ENCODE measurements around the gene LRRC47. TPM values are rescaled to one million over a fixed set of nuclear protein-coding genes. Genes with fewer than 3 reads are reported as not detected.

LRRC47 gene
- total RNA-seq, 2 donors from 2014 or later = 42.4 to 53.8 TPM

DNA sequence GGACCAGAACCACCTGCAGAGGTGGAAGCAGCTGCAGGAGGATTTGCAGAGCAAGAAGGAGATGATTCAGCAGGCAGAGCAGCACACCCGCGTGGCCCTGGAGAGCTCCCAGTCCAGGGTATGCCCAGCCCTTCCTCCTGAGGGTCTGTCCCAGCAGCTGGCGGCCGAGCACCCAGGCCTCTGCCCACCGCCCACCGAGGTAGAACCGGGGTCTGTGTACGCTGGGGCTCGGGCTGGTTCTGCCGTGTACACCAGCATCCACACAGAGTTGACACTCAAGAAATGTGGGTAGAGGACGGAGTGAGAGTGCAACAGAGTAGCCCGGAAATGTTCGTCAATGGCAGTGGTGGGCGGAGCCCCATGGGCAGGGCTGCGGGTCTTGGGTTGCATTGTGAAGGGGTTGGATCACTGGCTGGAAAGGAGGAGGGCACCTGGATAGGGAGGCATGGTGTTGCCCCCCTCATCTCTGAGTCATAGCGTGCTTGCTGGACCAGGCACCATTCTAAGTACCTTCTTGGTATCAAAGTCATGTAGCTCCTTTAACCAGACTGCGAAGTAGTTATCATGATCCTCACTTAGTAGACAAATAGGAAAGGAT is 28.9 kb downstream of the LRRC47 start:
- Histone ChIP-seq H3K4me3 (no peak overlapping the region), H3K27me3 (replicated peaks; ENCODE audit: insufficient read depth) (no peaks in the 10 kb centered on the region), H3K27ac (no peak overlapping the region), H3K9me3 (no peaks in the 10 kb centered on the region), H3K4me1 (replicated peaks) (no peaks in the 10 kb centered on the region), H3K36me3 (no peaks in the 10 kb centered on the region)
- no peak for DNase-seq (ENCODE audit: low spot score)
- intact Hi-C loops (cut with DNase I) = no loop called here
- TF ChIP-seq POLR2AphosphoS5 (IDR thresholded peaks at IDR 0.05) = no peak
- no peak for TF ChIP-seq POLR2A (IDR thresholded peaks at IDR 0.05)
- TF ChIP-seq, protein P1, sequence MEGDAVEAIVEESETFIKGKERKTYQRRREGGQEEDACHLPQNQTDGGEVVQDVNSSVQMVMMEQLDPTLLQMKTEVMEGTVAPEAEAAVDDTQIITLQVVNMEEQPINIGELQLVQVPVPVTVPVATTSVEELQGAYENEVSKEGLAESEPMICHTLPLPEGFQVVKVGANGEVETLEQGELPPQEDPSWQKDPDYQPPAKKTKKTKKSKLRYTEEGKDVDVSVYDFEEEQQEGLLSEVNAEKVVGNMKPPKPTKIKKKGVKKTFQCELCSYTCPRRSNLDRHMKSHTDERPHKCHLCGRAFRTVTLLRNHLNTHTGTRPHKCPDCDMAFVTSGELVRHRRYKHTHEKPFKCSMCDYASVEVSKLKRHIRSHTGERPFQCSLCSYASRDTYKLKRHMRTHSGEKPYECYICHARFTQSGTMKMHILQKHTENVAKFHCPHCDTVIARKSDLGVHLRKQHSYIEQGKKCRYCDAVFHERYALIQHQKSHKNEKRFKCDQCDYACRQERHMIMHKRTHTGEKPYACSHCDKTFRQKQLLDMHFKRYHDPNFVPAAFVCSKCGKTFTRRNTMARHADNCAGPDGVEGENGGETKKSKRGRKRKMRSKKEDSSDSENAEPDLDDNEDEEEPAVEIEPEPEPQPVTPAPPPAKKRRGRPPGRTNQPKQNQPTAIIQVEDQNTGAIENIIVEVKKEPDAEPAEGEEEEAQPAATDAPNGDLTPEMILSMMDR (IDR thresholded peaks at IDR 0.05) = no peak
- WGBS = 89% methylated on average over 17 of the region's 17 CpGs

DNA sequence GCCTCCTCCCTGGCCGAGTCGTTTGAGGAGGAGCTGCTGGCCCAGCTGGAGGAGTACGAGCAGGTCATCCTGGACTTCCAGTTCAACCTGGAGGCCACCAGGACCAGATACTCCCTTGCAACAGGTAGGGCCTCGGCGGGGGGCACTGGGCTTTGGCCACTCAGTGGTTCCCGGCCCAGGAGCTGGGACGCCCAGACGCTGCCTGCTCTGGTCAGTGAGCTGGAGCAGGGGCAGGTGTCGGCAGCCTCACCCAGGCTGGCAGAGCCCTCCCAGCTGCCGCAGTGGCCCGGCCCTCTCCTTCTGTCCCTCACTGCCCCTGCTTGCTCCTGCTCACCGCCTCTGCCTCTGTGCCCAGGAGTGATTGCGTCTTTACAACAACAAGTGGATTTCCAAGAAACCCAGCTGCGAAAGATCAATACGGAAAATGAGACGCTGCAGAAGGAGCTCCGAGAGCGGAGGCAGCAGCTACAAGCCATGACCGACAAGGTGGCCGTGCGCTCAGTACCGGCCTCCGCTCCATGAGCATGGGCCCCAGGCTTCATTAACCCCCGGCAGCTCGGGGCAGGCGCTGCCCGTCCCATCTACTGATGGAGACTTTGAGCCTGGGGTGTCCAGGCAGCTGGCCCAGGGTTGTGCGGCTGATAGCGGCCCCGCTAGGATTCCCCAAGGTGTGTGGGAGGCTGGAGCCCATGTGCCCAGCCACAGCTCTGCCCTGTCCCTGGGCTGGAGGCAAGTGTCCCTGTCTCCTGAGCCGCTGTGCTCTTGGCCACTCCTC is 32.8 kb downstream of the LRRC47 start:
- TF ChIP-seq POLR2A (IDR thresholded peaks at IDR 0.05) (no peak), POLR2AphosphoS5 (IDR thresholded peaks at IDR 0.05) (no peak)
- TF ChIP-seq, protein P1 (IDR thresholded peaks at IDR 0.05) = no peak
- H3K27ac ChIP-seq = no peak overlapping the region
- no peaks in the 10 kb centered on the region for H3K9me3 ChIP-seq
- intact Hi-C loops (cut with DNase I) = no loop called here
- H3K27me3 ChIP-seq (replicated peaks; ENCODE audit: insufficient read depth) = no peaks in the 10 kb centered on the region
- no peak overlapping the region for H3K4me3 ChIP-seq
- no peaks in the 10 kb centered on the region for H3K36me3 ChIP-seq
- no peak for DNase-seq (ENCODE audit: low spot score)
- WGBS = 73% methylated on average over 31 of the region's 31 CpGs
- H3K4me1 ChIP-seq (replicated peaks) = no peaks in the 10 kb centered on the region

DNA sequence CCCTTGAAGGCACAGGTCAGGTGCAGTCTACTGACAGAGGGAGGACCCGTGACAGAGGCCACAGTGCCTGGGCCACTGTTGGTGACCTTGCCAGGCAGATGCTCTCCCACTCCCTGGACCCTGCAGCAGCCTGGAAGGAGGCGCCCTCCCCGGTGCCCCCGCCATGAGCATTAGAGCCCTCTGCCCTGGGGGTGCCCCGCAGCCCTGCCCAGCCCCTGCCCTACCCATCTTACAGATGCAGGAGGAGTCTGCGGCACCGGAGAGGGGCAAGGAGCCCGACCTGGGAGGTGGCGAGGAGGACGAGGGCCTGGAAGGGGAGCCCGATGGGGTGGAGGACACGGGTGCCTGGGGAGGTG is 33.4 kb downstream of the LRRC47 start:
- Histone ChIP-seq H3K27ac (no peak overlapping the region), H3K36me3 (no peaks in the 10 kb centered on the region), H3K4me3 (no peak overlapping the region), H3K9me3 (no peaks in the 10 kb centered on the region), H3K4me1 (replicated peaks) (no peaks in the 10 kb centered on the region), H3K27me3 (replicated peaks; ENCODE audit: insufficient read depth) (no peaks in the 10 kb centered on the region)
- TF ChIP-seq, protein P1 (IDR thresholded peaks at IDR 0.05) = no peak
- TF ChIP-seq POLR2A (IDR thresholded peaks at IDR 0.05) (no peak), POLR2AphosphoS5 (IDR thresholded peaks at IDR 0.05) (no peak)
- WGBS = 87% methylated on average over 12 of the region's 12 CpGs
- intact Hi-C loops (cut with DNase I) = no loop called here
- DNase-seq (ENCODE audit: low spot score) = no peak

DNA sequence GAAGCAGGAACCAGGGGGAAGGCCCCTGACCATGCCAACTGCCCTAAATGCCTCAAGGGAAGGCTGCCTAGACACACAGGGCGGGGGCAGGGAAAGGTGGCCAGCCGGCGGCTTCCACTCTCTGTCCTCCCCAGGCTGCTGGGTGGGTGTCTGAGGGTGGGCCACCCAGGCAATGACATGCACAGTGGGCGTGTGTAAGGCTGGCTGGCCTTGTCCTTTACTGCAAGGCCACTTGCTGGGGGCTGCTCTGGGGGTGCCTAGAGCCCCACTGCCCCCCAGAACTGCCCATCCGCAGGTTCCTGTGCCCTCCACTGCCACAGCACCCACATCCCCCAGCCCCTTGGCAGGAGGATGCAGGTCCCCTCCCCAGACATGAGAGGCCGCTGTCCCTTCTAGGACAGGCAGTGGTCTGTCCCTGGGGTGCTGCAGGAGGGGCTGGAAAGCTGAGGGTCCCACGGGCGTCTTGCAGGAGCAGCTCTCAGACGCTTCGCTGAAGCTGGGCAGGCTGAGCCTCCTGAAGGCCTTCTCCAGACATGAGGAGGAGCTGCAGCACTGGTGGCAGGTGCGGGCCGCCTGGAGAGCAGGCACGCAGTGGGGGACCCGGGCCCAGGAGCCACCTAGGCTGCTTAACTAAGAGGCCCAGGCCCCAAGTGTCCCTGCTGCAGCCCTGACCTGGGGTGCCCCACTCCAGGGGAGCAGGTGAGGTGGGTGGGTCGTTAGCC is 34.0 kb downstream of the LRRC47 start:
- no peaks in the 10 kb centered on the region for H3K27me3 ChIP-seq (replicated peaks; ENCODE audit: insufficient read depth)

More for the DNA sequence above, 34.0 kb downstream of the LRRC47 start:
- WGBS = 76% methylated on average over 15 of the region's 15 CpGs
- DNase-seq (ENCODE audit: low spot score) = no peak
- Histone ChIP-seq H3K4me1 (replicated peaks) (no peaks in the 10 kb centered on the region), H3K27ac (no peak overlapping the region), H3K9me3 (no peaks in the 10 kb centered on the region), H3K4me3 (no peak overlapping the region), H3K36me3 (no peaks in the 10 kb centered on the region)
- intact Hi-C loops (cut with DNase I) = no loop called here
- TF ChIP-seq POLR2AphosphoS5 (IDR thresholded peaks at IDR 0.05) (no peak), POLR2A (IDR thresholded peaks at IDR 0.05) (no peak)
- TF ChIP-seq, protein P1 (IDR thresholded peaks at IDR 0.05) = no peak
